NCI-H1105 treated with DMSO at 0.1 percent for 48 hours (cell line): ENCODE results near the gene GLYAT.

Experiments
- DNase-seq: peaks from one replicate; lab custom pipeline; 2025; lab: John Stamatoyannopoulos, UW

Gene GLYAT, protein sequence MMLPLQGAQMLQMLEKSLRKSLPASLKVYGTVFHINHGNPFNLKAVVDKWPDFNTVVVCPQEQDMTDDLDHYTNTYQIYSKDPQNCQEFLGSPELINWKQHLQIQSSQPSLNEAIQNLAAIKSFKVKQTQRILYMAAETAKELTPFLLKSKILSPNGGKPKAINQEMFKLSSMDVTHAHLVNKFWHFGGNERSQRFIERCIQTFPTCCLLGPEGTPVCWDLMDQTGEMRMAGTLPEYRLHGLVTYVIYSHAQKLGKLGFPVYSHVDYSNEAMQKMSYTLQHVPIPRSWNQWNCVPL

GRCh38 chr11:58731819-58732218 lies at the start of gene GLYAT:
Gene GLYAT, minus strand, starts transcription at chr11:58731943. Its CDS starts 7,447 bp downstream, at chr11:58724496.
- no peak for DNase-seq

DNA sequence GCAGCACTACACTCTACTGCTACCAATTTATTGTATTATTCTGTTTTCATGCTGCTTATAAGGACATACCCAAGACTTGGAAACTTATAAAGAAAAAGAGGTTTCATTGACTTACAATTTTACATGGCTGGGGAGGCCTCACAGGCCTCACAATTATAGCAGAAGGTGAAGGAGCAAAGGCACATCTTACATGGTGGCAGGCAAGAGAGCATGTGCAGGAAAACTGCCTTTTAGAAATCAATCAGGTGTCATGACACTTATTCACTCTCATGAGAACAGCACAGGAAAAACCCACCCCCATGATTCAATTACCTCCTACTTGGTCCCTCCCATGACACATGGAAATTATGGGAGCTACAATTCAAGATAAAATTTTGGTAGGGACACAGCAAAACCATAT lies 49.6 kb upstream of the GLYAT start:
- DNase-seq = no peak

DNA sequence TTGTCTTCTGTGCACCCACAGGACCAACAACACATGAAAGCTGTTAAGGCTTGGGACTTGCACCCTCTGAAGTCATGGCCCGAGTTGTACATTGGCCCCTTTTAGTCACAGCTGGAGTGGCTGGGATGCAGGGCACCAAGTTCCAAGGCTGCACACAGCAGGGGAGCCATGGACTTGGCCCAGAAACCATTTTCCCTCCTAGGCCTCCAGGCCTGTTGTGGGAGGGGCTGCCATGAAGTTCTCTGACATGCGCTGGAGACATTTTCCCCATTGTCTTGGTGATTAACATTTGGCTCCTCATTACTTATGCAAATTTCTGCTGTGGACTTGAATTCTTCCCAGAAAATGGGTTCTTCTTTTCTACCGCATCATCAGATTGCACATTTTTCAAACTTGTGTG lies 48.8 kb upstream of the GLYAT start:
- DNase-seq = no peak

GRCh38 chr11:58776891-58777710 lies 45.4 kb upstream of the GLYAT start:
- no peak for DNase-seq

DNA sequence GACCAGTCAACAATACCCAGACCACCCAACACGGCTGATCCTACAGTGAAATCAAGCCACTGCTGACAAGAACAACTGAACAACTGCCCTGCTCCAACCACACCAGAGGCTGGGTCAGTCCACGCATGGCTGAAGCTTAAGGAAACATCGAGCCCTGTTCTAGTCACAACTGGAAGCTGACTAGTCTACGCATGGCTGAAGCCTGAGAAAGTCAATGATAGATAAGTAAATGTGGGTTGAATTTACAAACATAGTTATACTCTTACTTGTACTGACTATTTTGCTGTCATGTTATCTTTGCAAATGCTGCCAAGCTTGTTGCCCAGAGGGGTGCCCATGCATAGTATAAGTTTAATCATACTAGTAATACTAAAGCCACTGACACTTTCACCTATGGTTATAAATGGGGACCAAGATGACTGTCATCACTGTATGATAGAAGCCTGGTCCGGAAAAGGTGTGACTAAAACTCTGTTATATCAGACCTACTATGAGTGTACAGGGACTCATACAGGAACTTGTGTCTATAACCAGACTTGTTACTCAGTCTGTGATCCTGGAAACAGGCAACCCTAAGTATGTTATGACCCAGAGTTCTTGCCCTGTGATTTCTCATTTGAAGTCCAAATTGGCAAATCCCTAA lies 43.4 kb upstream of the GLYAT start:
- no peak for DNase-seq

- no peak for DNase-seq
Observed at GRCh38 chr11:58774164-58774593, 42.4 kb upstream of the GLYAT start.

DNA sequence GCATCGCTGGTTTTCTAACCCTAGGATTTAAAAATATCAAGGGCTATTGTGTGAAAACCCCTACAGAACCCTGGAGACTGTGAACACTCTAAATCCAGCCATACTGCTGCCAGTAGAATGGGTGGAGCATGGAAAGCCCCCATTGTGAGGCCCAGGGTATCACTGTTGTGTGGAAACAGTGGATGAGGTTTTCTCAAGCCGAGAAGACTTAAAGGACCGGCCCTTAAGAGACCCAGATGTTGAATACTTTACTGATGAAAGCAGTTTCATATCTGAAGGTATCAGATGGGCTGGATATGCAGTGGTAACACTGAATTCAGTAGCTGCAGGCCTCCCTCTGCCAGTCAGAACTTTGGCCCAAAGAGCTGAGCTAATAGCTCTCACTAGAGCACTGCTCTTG lies 41.6 kb upstream of the GLYAT start:
- DNase-seq = no peak

GRCh38 chr11:58772329-58773285 lies 40.9 kb upstream of the GLYAT start:
- DNase-seq = no peak

DNA sequence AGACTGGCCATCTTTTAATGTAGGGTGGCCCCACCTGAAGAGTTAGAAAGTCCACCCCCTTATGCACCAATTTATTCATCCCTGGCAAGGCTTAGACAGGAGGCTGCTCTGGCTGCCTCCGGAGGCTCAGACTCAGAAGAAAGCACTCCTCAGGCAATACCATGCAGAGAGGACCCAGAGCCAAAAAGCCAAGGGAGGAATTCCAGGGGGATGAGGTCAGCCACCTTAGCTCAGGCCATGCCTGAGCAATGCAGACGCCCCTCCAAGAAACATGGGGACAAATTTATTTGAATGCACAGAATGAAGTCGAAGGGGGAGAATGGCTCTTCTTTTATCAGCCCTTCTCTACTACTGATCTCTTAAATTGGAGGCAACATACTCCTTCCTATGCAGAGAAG lies 39.7 kb upstream of the GLYAT start:
- no peak for DNase-seq

DNA sequence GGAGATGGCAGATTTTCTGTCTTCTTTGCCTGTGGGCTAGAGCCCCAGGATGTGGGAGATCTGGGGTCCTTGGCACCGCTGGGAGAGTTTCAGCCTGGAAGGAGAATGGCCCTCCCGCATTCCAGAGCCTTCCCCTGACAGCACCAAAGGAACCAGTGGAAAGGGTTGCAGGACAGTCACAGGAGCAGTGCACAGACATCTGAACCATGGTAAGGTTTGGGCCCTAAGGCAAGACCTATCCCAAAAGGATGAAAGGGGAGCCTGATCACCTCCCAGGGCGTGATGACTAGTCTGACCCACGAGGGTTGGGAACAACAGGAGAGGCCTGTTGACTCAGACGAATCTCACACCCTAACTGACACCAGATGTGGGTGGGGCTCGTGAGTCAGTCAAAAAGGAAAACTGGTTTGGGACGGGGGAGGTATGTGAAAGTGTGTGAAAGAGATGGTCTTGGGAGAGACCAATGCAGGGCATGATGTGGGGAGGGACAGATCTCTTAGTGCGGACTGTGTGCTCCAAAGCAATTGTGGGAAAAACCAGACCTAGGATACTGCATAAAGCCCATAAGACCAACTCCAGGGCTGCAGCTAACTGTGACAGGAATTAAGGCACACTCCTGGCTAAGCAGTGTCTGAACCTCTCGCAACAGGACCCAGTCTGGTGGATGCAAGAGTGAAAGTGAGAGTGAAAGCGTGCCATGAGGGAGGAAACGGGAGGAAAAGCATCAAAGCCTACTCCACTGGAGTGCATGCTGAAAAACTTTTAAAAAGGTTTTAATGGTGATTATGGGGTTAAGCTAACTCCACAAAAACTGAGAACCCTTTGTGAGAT lies 39.1 kb upstream of the GLYAT start:
- DNase-seq = no peak

- no peak for DNase-seq
Observed at GRCh38 chr11:58770166-58770565, 38.4 kb upstream of the GLYAT start.

- no peak for DNase-seq
Observed at GRCh38 chr11:58769308-58769707, 37.6 kb upstream of the GLYAT start.

GRCh38 chr11:58768137-58768536 lies 36.4 kb upstream of the GLYAT start:
- DNase-seq = no peak

DNA sequence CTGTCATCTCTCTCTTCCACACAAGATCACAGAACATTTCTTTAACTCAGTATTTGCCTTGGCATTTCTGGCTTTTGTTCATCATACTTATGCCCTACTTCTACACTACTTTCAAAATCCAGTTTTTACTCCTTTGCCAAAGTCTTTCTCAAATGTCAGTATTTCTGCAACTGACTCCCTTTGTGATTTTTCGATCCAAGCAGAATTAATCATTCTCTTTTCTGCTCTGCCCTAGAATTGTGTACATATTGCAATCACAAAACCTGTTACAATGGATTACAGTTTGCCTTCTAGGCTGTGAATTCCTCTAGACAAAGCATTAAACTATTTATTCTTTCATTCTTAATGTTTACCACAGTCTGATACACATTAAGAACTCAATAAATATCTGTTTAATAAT lies 33.3 kb upstream of the GLYAT start:
- DNase-seq = no peak

DNA sequence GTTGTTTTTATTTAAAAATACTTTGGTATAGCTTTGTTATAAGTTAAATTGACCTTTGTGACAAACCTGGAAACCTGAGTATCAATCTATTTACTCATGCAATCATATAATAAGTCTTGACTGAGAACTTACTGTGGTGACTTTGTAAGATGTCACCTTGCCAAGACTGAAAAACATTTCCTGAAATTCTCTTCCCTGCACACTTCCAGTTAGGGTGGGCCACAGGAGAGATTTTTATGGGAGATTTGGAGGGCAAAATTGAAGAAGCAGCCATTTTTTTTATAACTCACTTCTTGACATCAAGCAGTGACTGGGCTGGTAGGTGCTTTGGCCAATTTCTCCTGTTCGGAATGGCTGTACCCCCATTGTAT lies 31.4 kb upstream of the GLYAT start:
- no peak for DNase-seq

DNA sequence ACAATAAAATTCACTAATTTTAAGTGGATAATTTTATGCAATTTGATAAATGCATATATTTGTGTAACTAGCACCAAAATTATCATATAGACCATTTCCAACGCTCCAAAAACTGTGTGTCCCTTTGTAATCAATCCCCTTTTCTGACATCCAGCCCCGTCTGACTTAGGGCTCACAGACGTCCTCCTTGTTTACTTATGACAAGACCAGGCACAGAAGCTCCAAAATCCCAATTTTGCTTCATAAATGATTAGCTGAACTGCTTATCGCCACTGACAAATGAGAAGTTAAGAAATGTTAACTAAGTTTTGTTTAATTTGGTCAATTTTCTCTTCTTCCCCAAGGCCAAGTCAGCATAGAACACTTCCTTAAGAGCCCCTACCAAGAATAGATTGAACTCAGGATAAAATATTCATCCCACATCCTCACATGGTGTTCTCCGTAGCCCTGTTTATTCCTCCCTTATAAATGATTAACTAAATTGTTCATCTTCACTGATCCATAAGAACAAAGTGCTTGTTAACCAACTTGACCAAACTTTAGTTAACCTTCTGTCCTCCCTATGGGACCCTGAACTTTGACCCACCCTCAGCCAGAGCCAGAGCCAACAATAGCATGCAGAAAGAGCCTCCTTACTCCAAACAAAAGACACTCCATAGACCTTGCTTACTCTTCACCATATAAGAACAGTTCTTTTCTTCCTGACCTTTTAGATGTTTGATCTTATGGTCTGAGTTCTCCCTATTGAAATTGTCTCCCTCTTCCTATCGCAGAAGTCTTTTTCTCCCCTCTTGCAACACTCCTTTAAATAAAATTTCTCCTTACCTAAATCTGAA lies 30.8 kb upstream of the GLYAT start:
- DNase-seq = no peak

- no peak for DNase-seq
Observed at GRCh38 chr11:58757439-58757838, 25.7 kb upstream of the GLYAT start.

- DNase-seq = no peak
Observed at GRCh38 chr11:58745705-58746364, 14.1 kb upstream of the GLYAT start.

DNA sequence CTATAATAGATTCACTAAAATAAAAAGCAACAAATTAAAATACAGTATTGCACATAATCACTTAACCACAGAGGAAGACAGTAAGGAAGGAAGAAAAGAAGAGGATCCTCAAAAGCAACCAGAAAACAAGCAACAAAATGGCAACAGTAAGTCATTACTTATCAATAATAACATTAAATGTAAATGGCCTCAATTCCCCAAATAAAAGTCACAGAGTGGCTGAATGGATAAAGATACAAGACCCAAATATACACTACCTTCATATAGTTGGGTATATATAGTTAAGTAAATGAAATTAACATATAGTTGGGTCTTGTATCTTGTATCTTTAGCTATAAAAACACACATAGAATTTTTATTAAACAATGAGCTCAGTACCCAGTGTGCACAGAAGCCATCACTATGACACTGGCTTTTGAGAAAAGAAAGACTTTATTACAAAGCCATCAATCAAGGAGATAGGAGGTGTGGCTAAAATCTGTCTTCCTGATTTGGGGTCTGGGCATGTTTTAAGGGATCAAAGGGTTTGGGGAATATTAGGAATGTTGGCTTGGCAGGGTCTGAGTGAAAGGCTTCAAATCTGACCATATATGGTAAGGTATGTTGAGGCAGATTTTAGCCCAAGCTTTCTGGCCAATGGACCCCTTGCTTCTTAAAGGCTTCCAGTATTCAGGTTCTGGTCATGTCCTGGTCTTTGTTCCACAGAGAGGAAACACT lies 13.4 kb upstream of the GLYAT start:
- DNase-seq = no peak
